ENCODE data around the gene GGACT.

GRCh38 chr13:100625447-100625846, 36.9 kb upstream of the GGACT start:
- TF ChIP-seq CTCF (IDR thresholded peaks at IDR 0.05) (no peak), POLR2A (IDR thresholded peaks at IDR 0.05) (no peak), POLR2AphosphoS5 (IDR thresholded peaks at IDR 0.05; ENCODE audit: insufficient read depth in 1 of 2, low read depth in 1 of 2) (no peak)

Measured in vagina (tissue), 2 donors.